Measurements from ENCODE around the gene SEMA5A.

The SEMA5A gene

GRCh38 chr5:9344751-9345240, 201.1 kb downstream of the SEMA5A start:
- no peaks in the 10 kb centered on the region for H3K9me3 ChIP-seq (ENCODE audit: control insufficient read depth, insufficient read depth, low read length)
- H3K4me1 ChIP-seq (ENCODE audit: control insufficient read depth, insufficient read depth, low read length): no peaks in the 10 kb centered on the region
- no peak overlapping the region for H3K4me3 ChIP-seq (ENCODE audit: low read depth, low read length)
- no peaks in the 10 kb centered on the region for H3K36me3 ChIP-seq (ENCODE audit: control insufficient read depth, insufficient read depth, low read length)
- H3K27me3 ChIP-seq (ENCODE audit: control insufficient read depth, insufficient read depth, low read length): no peaks in the 10 kb centered on the region
- no peak overlapping the region for H3K27ac ChIP-seq (ENCODE audit: low read depth, low read length)
- H3K9ac ChIP-seq (ENCODE audit: low read depth, low read length): no peak overlapping the region

GRCh38 chr5:9343146-9343850, 202.6 kb downstream of the SEMA5A start:
- Histone ChIP-seq H3K4me1 (ENCODE audit: control insufficient read depth, insufficient read depth, low read length) (no peaks in the 10 kb centered on the region), H3K27me3 (ENCODE audit: control insufficient read depth, insufficient read depth, low read length) (no peaks in the 10 kb centered on the region), H3K9me3 (ENCODE audit: control insufficient read depth, insufficient read depth, low read length) (no peaks in the 10 kb centered on the region), H3K36me3 (ENCODE audit: control insufficient read depth, insufficient read depth, low read length) (no peaks in the 10 kb centered on the region), H3K4me3 (ENCODE audit: low read depth, low read length) (no peak overlapping the region), H3K27ac (ENCODE audit: low read depth, low read length) (no peak overlapping the region), H3K9ac (ENCODE audit: low read depth, low read length) (no peak overlapping the region)

- H3K9me3 ChIP-seq (ENCODE audit: control insufficient read depth, insufficient read depth, low read length): no peaks in the 10 kb centered on the region
- H3K9ac ChIP-seq (ENCODE audit: low read depth, low read length): no peak overlapping the region
- no peak overlapping the region for H3K27ac ChIP-seq (ENCODE audit: low read depth, low read length)
- H3K4me1 ChIP-seq (ENCODE audit: control insufficient read depth, insufficient read depth, low read length): no peaks in the 10 kb centered on the region
- no peak overlapping the region for H3K4me3 ChIP-seq (ENCODE audit: low read depth, low read length)
- no peaks in the 10 kb centered on the region for H3K27me3 ChIP-seq (ENCODE audit: control insufficient read depth, insufficient read depth, low read length)
- no peaks in the 10 kb centered on the region for H3K36me3 ChIP-seq (ENCODE audit: control insufficient read depth, insufficient read depth, low read length)
These were observed 203.6 kb downstream of the SEMA5A start for GRCh38 chr5:9342161-9342787.

- no peaks in the 10 kb centered on the region for H3K9me3 ChIP-seq (ENCODE audit: control insufficient read depth, insufficient read depth, low read length)
- H3K27me3 ChIP-seq (ENCODE audit: control insufficient read depth, insufficient read depth, low read length): no peaks in the 10 kb centered on the region
- no peak overlapping the region for H3K27ac ChIP-seq (ENCODE audit: low read depth, low read length)
- no peak overlapping the region for H3K9ac ChIP-seq (ENCODE audit: low read depth, low read length)
- no peaks in the 10 kb centered on the region for H3K36me3 ChIP-seq (ENCODE audit: control insufficient read depth, insufficient read depth, low read length)
- no peaks in the 10 kb centered on the region for H3K4me1 ChIP-seq (ENCODE audit: control insufficient read depth, insufficient read depth, low read length)
- no peak overlapping the region for H3K4me3 ChIP-seq (ENCODE audit: low read depth, low read length)
These were observed 205.8 kb downstream of the SEMA5A start for GRCh38 chr5:9340085-9340484.

GRCh38 chr5:9339206-9339818, 206.6 kb downstream of the SEMA5A start:
- H3K4me3 ChIP-seq (ENCODE audit: low read depth, low read length): no peak overlapping the region
- H3K4me1 ChIP-seq (ENCODE audit: control insufficient read depth, insufficient read depth, low read length): no peaks in the 10 kb centered on the region
- H3K27ac ChIP-seq (ENCODE audit: low read depth, low read length): no peak overlapping the region
- H3K9me3 ChIP-seq (ENCODE audit: control insufficient read depth, insufficient read depth, low read length): no peaks in the 10 kb centered on the region
- H3K27me3 ChIP-seq (ENCODE audit: control insufficient read depth, insufficient read depth, low read length): no peaks in the 10 kb centered on the region
- H3K36me3 ChIP-seq (ENCODE audit: control insufficient read depth, insufficient read depth, low read length): no peaks in the 10 kb centered on the region
- no peak overlapping the region for H3K9ac ChIP-seq (ENCODE audit: low read depth, low read length)

- Histone ChIP-seq H3K4me3 (ENCODE audit: low read depth, low read length) (no peak overlapping the region), H3K27me3 (ENCODE audit: control insufficient read depth, insufficient read depth, low read length) (no peaks in the 10 kb centered on the region), H3K4me1 (ENCODE audit: control insufficient read depth, insufficient read depth, low read length) (no peaks in the 10 kb centered on the region), H3K36me3 (ENCODE audit: control insufficient read depth, insufficient read depth, low read length) (no peaks in the 10 kb centered on the region), H3K9me3 (ENCODE audit: control insufficient read depth, insufficient read depth, low read length) (no peaks in the 10 kb centered on the region), H3K27ac (ENCODE audit: low read depth, low read length) (no peak overlapping the region), H3K9ac (ENCODE audit: low read depth, low read length) (no peak overlapping the region)
These were observed 207.1 kb downstream of the SEMA5A start for GRCh38 chr5:9338796-9339195.

- Histone ChIP-seq H3K27me3 (ENCODE audit: control insufficient read depth, insufficient read depth, low read length) (no peaks in the 10 kb centered on the region), H3K36me3 (ENCODE audit: control insufficient read depth, insufficient read depth, low read length) (no peaks in the 10 kb centered on the region), H3K9ac (ENCODE audit: low read depth, low read length) (no peak overlapping the region), H3K4me1 (ENCODE audit: control insufficient read depth, insufficient read depth, low read length) (no peaks in the 10 kb centered on the region), H3K27ac (ENCODE audit: low read depth, low read length) (no peak overlapping the region), H3K4me3 (ENCODE audit: low read depth, low read length) (no peak overlapping the region), H3K9me3 (ENCODE audit: control insufficient read depth, insufficient read depth, low read length) (no peaks in the 10 kb centered on the region)
These were observed 207.8 kb downstream of the SEMA5A start for GRCh38 chr5:9337928-9338595.

- Histone ChIP-seq H3K4me1 (ENCODE audit: control insufficient read depth, insufficient read depth, low read length) (no peaks in the 10 kb centered on the region), H3K4me3 (ENCODE audit: low read depth, low read length) (no peak overlapping the region), H3K9ac (ENCODE audit: low read depth, low read length) (no peak overlapping the region), H3K27me3 (ENCODE audit: control insufficient read depth, insufficient read depth, low read length) (no peaks in the 10 kb centered on the region), H3K9me3 (ENCODE audit: control insufficient read depth, insufficient read depth, low read length) (no peaks in the 10 kb centered on the region), H3K36me3 (ENCODE audit: control insufficient read depth, insufficient read depth, low read length) (no peaks in the 10 kb centered on the region), H3K27ac (ENCODE audit: low read depth, low read length) (no peak overlapping the region)
These were observed 209.9 kb downstream of the SEMA5A start for GRCh38 chr5:9335754-9336495.

GRCh38 chr5:9335269-9335668, 210.6 kb downstream of the SEMA5A start:
- no peaks in the 10 kb centered on the region for H3K9me3 ChIP-seq (ENCODE audit: control insufficient read depth, insufficient read depth, low read length)

GRCh38 chr5:9332026-9332425, 213.8 kb downstream of the SEMA5A start:
- H3K9ac ChIP-seq (ENCODE audit: low read depth, low read length): no peak overlapping the region
- no peak overlapping the region for H3K27ac ChIP-seq (ENCODE audit: low read depth, low read length)
- no peaks in the 10 kb centered on the region for H3K36me3 ChIP-seq (ENCODE audit: control insufficient read depth, insufficient read depth, low read length)
- no peak overlapping the region for H3K4me3 ChIP-seq (ENCODE audit: low read depth, low read length)
- no peaks in the 10 kb centered on the region for H3K4me1 ChIP-seq (ENCODE audit: control insufficient read depth, insufficient read depth, low read length)
- H3K27me3 ChIP-seq (ENCODE audit: control insufficient read depth, insufficient read depth, low read length): no peaks in the 10 kb centered on the region
- H3K9me3 ChIP-seq (ENCODE audit: control insufficient read depth, insufficient read depth, low read length): no peaks in the 10 kb centered on the region

More at GRCh38 chr5:9335269-9335668, 210.6 kb downstream of the SEMA5A start:
- Histone ChIP-seq H3K4me1 (ENCODE audit: control insufficient read depth, insufficient read depth, low read length) (no peaks in the 10 kb centered on the region), H3K9ac (ENCODE audit: low read depth, low read length) (no peak overlapping the region), H3K27me3 (ENCODE audit: control insufficient read depth, insufficient read depth, low read length) (no peaks in the 10 kb centered on the region), H3K36me3 (ENCODE audit: control insufficient read depth, insufficient read depth, low read length) (no peaks in the 10 kb centered on the region), H3K4me3 (ENCODE audit: low read depth, low read length) (no peak overlapping the region), H3K27ac (ENCODE audit: low read depth, low read length) (no peak overlapping the region)
